GM12873 (cell line): Measurements from ENCODE around the gene ZNF254.

Source experiments
- TF ChIP-seq, protein P1 (sequence below): IDR thresholded peaks from 2 replicates; pipeline ENCODE4 v1.5.1; 2012; ENCODE audit warnings: low read depth, mild to moderate bottlenecking, moderate library complexity, low read length, control low read depth; ENCODE audit not compliant: insufficient read depth; ENCODE audit errors: missing control alignments

Gene ZNF254

DNA sequence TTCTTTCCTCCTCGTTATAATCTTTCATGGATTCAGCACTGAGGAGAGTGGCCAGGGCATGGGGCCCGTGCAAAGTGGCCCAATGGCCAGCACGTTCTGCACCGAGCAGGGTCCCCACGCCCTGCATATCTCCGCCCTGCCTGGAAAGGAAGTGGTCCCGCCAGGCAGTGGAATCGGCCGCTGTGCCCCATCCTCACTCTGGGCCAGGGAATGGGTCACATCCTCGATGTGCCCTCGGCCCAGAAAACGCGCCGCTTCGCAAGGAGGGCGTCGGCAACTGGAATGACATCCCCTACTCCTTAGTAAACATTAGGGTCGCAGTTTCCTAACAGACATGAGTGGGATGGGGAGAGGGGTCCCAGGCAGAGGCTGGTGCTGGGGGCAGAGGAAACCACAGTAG, 90.7 kb downstream of the ZNF254 start:
- TF ChIP-seq, protein P1, sequence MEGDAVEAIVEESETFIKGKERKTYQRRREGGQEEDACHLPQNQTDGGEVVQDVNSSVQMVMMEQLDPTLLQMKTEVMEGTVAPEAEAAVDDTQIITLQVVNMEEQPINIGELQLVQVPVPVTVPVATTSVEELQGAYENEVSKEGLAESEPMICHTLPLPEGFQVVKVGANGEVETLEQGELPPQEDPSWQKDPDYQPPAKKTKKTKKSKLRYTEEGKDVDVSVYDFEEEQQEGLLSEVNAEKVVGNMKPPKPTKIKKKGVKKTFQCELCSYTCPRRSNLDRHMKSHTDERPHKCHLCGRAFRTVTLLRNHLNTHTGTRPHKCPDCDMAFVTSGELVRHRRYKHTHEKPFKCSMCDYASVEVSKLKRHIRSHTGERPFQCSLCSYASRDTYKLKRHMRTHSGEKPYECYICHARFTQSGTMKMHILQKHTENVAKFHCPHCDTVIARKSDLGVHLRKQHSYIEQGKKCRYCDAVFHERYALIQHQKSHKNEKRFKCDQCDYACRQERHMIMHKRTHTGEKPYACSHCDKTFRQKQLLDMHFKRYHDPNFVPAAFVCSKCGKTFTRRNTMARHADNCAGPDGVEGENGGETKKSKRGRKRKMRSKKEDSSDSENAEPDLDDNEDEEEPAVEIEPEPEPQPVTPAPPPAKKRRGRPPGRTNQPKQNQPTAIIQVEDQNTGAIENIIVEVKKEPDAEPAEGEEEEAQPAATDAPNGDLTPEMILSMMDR, result no peak

GRCh38 chr19:24178207-24178606, 91.2 kb downstream of the ZNF254 start:
- TF ChIP-seq, protein P1, result no peak
